Germinal center (tissue), 1 donor: ENCODE results near the gene EGLN1.
"Not testable (repeated sequence)": the region's sequence is repeated elsewhere in the genome, so short reads cannot be mapped to it uniquely, and the experiment has no call there.

ENCODE experiments used
- DNase-seq: peaks from one replicate; pipeline ENCODE4 v3.0.0; 2012; ENCODE audit warnings: mixed read lengths, low spot score

The EGLN1 gene

GRCh38 chr1:231421971-231422797 lies at the start of gene EGLN1:
Gene EGLN1 (minus strand): TSS chr1:231422287. CDS start chr1:231421888, 399 bp downstream.
- DNase-seq: peak; percentile 86

GRCh38 chr1:231471500-231471899 lies 49.4 kb upstream of the EGLN1 start:
- not testable (repeated sequence) for DNase-seq

DNA sequence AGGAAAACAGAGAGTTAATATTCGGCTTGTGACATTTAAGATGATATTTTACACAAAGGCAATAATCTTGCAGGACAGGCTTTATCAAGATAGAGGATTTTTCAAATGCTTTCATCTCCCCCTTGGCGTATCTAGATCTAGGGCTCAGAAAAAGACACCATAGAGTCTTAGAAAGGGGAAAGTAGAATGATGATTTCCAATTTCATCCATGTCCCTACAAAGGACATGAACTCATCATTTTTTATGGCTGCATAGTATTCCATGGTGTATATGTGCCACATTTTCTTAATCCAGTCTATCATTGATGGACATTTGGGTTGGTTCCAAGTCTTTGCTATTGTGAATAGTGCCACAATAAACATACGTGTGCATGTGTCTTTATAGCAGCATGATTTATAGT lies 48.9 kb upstream of the EGLN1 start:
- not testable (repeated sequence) for DNase-seq

DNA sequence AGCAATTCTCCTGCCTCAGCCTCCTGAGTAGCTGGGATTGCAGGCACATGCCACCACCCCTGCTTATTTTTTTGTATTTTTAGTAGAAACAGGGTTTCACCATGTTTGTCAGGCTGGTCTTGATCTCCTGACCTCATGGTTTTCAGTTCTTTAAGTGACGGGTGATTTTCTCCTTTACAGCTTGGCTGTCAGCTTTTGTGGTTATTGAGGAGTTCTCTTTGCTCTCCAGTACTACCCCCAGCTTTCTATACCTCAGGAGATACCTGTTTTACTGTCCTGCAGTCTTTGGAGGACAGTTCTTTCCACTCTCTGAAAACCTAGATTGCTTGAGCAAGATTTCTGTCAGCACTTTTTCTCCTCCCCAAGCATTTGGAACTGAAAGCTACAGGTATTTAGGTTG lies 45.9 kb upstream of the EGLN1 start:
- no peak for DNase-seq

DNA sequence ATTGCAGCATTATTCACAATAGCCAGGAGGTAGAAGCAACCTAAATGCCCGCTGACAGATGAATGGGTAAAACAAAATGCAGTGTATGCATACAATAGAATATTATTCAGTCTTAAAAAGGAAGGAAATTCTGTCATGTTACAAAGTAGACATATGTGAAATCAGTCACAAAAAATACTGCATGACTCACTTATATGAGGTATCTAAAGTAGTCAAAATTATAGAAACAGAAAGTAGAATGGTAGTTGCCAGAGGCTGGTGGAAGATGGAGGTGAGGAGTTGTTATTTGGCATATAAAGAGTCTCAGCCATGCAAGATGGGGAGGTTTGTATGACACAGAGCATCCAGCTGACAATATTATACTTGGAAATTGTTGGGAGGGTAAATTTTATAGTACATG lies 43.0 kb upstream of the EGLN1 start:
- no peak for DNase-seq

- no peak for DNase-seq
Observed at GRCh38 chr1:231463541-231463940, 41.5 kb upstream of the EGLN1 start.

DNA sequence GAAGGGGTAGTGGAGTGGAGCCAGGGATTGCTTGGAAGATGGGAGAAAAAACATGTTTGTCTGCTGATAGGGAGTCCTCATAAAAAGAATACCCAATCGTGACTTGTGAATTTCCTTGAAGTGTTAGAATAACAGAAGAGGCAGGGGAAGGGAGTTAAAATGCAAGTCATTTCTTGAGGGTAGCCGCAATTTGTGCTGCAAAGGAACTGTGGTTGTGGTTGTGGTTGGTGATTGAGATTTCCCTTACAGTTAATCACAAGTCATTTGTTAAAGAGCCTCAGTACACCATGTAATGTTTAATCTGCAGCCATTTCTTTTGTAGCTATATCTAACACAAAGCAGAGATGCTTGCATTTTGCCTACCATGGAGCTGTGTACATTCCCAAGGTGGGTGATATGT lies 38.5 kb upstream of the EGLN1 start:
- DNase-seq: no peak

DNA sequence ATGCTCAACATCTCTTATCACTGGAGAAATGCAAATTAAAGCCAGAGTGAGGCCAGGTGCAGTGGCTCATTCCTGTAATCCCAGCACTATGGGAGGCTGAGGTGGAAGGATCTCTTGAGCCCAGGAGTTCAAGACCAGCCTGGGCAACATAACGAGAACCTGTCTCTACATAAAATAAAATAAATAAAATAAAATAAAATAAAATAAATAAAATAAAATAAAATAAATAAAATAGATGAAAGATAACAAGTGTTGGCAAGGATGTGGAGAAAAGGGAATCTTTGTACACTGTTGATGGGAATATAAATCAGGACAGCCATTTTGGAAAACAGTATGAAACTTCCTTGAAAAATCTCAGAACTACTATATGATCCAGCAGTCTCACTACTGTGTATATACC lies 37.4 kb upstream of the EGLN1 start:
- not testable (repeated sequence) for DNase-seq

- DNase-seq: not testable (repeated sequence)
Observed at GRCh38 chr1:231457956-231458355, 35.9 kb upstream of the EGLN1 start.

DNA sequence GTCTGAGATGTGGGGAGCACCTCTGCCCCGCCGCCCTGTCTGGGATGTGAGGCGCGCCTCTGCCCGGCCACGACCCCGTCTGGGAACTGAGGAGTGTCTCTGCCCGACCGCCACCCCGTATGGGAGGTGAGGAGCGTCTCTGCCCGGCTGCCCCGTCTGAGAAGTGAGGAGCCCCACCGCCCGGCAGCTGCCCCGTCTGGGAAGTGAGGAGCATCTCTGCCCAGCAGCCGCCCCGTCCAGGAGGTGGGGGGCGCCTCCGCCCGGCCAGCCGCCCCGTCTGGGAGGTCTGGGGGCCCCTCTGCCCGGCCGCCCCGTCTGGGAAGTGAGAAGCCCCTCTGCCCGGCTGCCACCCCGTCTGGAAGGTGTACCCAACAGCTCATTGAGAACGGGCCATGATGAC lies 32.0 kb upstream of the EGLN1 start:
- DNase-seq: not testable (repeated sequence)

GRCh38 chr1:231446138-231446537 lies 24.1 kb upstream of the EGLN1 start:
- DNase-seq: no peak

DNA sequence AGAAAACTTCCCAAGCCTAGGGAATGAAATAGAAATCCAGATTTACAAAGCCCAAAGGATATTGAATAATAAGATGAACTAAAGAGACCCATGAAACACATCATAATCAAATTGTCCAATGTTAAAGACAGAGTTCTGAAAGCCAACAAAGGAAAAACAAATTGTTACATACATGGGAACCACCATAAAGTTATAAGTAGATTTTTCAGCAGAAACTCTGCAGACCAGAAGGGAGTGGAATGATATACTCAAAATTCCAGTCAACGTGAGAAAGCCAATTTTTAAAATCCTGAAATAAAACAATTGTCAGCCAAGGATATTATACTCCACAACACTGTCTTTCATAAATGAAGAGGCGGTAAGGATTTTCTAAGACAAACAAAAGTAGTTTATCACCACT lies 22.0 kb upstream of the EGLN1 start:
- DNase-seq: no peak

DNA sequence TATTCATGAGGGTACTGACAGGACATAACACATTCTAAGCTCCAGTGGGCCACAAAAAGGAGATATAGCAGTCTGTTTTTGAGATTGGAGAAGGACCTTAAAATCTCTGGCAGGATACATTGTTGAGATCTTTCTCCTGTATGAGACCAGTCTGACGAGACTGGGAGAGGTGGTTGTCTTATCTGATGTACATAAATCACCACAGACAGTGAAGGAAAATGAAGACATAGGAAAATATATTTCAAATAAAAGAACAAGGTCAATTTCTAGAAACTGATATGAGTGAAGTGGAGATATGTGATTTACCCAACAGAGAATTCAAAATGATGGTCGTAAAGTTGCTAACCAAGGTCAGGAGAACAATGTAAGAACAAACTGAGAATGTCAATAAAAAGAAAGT lies 21.3 kb upstream of the EGLN1 start:
- no peak for DNase-seq

DNA sequence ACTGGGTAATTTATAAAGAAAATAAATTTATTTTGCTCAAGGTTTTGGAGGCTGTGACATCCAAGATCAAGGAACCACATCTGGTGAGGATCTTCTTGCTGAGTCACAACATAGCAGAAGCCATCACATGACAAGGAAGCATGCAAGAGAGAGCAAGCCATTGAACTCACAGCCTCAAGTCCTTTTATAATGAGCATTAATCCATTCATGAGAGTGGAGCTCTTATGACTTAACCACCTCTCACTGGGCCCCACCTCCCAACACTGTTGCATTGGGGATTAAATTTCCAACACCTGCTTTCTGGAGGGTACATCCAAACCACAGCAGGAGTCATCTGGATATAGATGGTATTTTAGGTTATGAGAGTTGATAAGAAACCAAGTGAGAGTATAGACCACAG lies 20.6 kb upstream of the EGLN1 start:
- DNase-seq: no peak

- DNase-seq: no peak
Observed at GRCh38 chr1:231432996-231433395, 10.9 kb upstream of the EGLN1 start.

GRCh38 chr1:231431665-231432415 lies 9.8 kb upstream of the EGLN1 start:
- no peak for DNase-seq

DNA sequence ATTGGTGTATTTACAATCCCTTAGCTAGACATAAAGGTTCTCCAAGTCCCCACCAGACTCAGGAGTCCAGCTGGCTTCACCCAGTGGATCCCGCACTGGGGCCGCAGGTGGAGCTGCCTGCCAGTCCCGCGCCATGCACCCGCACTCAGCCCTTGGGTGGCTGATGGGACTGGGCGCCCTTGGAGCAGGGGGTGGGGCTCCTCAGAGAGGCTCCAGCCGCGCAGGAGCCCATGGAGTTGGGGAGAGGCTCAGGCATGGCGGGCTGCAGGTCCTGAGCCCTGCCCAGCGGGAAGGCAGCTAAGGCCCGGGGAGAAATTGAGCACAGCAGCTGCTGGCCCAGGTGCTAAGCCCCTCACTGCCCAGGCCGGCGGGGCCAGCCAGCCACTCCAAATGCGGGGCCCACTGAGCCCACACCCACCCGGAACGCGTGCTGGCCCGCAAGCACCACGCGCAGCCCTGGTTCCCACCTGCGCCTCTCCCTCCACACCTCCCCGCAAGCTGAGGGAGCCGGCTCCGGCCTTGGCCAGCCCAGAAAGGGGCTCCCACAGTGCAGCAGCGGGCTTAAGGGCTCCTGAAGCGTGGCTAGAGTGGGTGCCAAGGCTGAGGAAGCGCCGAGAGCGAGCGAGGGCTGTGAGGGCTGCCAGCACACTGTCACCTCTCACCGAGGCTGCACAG lies 8.7 kb upstream of the EGLN1 start:
- DNase-seq: not testable (repeated sequence)

DNA sequence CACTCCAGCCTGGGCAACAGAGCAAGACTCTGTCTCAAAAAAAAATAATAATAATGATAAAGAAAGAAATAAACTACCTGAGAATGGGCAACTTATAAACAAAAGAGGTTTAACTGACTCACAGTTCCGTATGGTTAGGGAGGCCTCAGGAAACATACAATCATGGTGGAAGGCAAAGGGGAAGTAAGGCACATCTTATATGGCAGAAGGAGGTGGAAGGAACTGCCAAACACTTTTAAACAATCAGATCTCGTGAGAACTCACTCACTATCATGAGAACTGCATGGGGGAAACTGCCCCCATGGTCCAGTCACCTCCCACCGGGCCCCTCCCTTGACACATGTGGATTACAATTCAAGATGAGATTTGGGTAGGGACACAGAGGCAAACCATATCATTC lies 6.3 kb upstream of the EGLN1 start:
- DNase-seq: no peak

DNA sequence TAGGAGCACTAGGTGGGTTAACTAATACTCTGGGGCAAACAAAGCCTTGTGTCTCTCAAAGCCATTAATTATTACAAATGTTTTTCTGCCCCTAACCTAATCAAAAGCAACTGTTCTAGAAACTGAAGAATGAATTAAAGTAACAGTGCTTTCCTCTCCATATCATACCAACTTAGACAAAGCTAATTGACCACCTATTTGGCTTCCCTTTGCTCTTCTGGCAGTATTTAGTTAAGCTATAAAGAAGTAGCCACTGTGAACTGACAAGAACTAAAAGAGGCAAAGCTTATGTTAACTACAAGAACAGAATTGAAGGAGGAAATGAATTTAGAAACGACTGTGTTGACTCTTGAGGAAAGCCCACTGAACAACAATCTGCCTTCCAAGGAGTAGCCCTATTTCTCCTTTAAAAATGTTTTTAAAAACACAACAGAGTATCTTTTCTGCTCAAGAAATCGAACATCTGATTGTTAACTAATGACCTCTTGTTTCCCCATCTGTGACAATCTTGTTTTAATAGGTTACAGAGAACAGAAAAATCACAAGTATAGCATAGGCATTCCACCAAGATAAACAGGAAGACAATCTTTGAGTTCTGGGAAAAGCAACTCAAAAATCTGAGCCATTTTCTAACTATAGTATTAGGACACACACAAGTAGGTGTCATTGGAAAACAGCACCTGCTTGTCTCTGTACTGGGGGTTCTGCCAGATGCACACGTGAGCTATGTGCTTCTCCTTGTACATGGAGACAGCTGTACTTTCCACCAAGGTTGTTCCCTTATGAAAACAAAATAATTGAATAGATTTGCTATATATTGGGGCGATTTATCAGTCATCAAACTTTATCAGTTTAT lies 3.1 kb upstream of the EGLN1 start:
- no peak for DNase-seq

GRCh38 chr1:231423648-231424047 lies 1.6 kb upstream of the EGLN1 start:
- no peak for DNase-seq

DNA sequence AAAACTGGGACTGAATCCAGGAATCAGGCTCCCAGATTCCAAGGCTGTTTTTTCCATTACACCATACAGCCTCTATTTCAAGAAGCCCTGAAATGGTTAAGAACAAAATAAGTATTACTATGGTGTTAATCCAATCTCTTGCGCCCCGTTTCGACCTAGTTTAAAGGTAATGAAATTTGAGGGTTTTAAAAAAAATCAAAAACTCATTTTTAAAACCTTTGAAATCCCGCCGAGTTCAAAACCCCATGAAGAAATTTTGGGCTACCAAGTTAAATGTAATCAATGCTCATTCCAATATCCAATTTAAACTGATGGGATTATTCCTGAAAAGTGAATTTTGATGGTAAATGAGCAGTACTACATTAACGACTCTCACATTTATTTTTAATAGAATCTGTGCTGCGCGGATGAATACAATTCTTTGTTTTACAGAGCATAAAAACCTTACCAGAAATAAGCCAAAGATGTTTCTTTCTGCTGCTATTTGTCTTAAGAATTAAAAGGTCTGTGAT lies 767 bp upstream of the EGLN1 start:
- DNase-seq: no peak

DNA sequence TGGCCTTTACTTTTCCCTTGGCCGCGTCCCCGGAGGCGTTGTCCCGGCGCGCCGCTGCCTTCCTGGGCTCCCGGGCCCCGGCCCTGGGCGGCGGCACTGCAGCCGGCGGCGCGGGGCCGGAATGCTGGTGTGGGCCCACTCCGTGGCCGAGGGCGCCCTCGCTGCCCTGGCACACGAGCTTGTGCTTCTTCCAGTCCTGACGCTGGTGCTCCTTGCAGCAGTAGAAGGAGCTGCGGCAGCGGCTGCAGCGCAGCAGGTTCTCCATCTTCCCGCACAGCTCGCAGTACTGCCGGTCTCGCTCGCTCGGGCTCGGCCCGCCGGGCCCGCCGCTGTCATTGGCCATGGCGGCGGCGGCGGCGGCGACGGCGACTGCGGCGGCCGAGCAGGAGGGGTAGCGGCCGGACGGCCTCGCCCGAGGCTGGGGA lies 529 bp downstream of the EGLN1 start:
- DNase-seq: no peak
